ENCODE results near the gene ENO1.

Gene ENO1

DNA sequence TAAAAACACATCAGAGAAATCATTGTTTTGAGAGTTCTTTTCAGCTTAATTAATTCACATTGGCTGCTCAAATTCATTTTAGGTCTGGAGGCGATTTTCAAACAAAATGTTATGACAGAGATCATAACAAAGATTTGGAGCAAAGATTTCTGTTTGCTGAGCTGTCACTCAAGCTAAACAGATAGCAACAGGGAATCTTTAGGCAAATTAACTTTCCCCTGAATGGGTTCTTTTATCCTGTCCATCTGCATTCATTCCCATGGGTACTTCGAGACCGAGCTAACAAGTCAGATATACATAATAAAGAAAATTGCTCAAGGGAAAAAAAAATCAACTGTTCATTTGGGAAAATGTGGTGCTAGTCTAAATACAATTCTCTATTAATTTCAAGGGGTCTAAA, 37.0 kb upstream of the ENO1 start:
- H3K4me1 ChIP-seq, result no peaks in the 10 kb centered on the region
- H3K36me3 ChIP-seq, result no peaks in the 10 kb centered on the region
- H3K4me3 ChIP-seq (ENCODE audit: low read depth, low read length), result no peak overlapping the region
- TF ChIP-seq, protein P1, sequence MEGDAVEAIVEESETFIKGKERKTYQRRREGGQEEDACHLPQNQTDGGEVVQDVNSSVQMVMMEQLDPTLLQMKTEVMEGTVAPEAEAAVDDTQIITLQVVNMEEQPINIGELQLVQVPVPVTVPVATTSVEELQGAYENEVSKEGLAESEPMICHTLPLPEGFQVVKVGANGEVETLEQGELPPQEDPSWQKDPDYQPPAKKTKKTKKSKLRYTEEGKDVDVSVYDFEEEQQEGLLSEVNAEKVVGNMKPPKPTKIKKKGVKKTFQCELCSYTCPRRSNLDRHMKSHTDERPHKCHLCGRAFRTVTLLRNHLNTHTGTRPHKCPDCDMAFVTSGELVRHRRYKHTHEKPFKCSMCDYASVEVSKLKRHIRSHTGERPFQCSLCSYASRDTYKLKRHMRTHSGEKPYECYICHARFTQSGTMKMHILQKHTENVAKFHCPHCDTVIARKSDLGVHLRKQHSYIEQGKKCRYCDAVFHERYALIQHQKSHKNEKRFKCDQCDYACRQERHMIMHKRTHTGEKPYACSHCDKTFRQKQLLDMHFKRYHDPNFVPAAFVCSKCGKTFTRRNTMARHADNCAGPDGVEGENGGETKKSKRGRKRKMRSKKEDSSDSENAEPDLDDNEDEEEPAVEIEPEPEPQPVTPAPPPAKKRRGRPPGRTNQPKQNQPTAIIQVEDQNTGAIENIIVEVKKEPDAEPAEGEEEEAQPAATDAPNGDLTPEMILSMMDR (IDR thresholded peaks at IDR 0.05; ENCODE audit: low read depth, low read length), result no peak
- no peaks in the 10 kb centered on the region for H3K9me3 ChIP-seq
- DNase-seq, result no peak
- H3K27me3 ChIP-seq, result no peaks in the 10 kb centered on the region

DNA sequence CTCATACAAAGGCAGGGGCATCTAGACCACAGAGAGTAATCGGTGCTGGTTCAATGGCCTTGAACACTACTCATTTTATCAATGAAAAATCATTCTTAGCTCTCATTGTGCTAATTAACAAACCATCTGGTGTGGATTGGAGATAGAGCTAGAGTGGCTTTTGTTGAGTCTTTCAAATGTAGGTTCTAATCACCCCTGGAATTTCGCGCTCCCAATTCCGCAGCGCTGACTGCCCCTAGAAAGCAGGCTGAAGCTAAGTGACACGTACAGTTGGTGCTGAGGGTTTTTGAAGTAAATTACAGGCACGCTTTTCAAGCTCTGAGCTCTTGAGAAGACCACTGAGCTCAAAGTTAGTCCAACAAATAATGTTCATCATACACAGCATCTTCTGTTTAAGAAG, 36.0 kb upstream of the ENO1 start:
- Histone ChIP-seq H3K9me3 (no peaks in the 10 kb centered on the region), H3K27me3 (no peaks in the 10 kb centered on the region), H3K36me3 (no peaks in the 10 kb centered on the region), H3K4me3 (ENCODE audit: low read depth, low read length) (no peak overlapping the region), H3K4me1 (no peaks in the 10 kb centered on the region)
- TF ChIP-seq, protein P1 (IDR thresholded peaks at IDR 0.05; ENCODE audit: low read depth, low read length), result no peak
- no peak for DNase-seq

DNA sequence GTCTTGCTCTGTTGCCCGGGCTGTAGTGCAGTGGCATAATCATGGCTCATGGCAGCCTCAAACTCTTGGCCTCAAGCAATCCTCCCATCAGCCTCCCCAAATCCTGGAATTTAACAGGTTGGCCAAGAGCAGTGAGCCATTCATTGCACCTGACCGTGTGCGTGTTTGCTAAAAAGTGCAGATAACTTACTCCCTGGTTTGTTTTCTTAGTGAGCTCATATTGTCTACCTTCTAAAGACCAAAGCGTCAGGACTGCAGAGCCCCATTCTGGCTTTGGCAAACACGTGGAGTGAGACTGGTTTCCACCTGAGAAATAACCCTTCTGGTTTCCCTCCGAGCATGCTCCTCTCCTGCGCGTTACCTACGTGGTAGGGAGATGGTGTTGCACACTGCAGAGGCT, 35.0 kb upstream of the ENO1 start:
- no peaks in the 10 kb centered on the region for H3K4me1 ChIP-seq
- H3K27me3 ChIP-seq, result no peaks in the 10 kb centered on the region
- H3K9me3 ChIP-seq, result no peaks in the 10 kb centered on the region
- H3K4me3 ChIP-seq (ENCODE audit: low read depth, low read length), result no peak overlapping the region
- TF ChIP-seq, protein P1 (IDR thresholded peaks at IDR 0.05; ENCODE audit: low read depth, low read length), result no peak
- DNase-seq, result no peak
- no peaks in the 10 kb centered on the region for H3K36me3 ChIP-seq

DNA sequence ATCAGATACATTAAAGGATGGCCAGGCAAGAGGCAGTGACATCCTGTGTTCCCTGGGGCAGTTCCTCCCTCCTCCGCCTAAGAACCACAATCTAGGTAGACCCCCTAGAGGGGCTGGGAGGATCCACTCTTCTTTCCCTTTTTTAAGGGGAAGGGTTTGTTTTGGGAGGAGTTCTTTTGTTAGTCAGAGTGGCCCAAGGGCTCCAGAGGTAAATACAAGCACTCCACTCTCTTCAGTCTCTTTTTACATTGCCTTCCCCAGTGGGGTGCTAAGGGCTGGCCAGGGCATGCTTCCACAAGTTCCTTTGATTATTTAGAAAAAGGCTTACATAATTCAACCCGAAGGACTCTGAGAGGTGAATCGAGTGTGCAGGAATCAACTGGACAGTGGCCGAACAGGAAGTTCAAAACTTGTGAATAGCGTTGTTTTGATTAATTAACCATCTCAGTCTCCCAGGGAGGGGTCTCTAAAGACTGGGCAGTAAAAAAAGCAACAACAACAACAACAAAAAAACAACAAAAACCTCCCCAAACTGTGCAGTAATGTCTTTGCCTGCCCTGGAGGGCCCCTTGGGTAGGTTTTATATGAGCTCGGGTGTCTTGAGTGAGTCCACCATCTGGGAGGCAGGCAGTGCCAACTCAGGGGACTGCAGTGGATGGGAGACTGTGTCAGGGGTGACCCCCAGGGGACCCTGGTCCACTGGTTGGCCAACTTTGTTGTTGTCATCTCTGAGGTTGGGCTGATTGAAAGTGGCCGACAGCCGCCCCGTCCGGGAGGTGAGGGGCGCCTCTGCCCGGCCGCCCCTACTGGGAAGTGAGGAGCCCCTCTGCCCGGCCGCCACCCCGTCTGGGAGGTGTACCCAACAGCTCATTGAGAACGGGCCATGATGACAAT, 33.2 kb upstream of the ENO1 start:
- no peak for DNase-seq
- TF ChIP-seq, protein P1 (IDR thresholded peaks at IDR 0.05; ENCODE audit: low read depth, low read length), result no peak
- H3K4me1 ChIP-seq, result no peaks in the 10 kb centered on the region
- H3K4me3 ChIP-seq (ENCODE audit: low read depth, low read length), result no peak overlapping the region
- H3K27me3 ChIP-seq, result no peaks in the 10 kb centered on the region
- H3K9me3 ChIP-seq, result no peaks in the 10 kb centered on the region
- no peaks in the 10 kb centered on the region for H3K36me3 ChIP-seq

DNA sequence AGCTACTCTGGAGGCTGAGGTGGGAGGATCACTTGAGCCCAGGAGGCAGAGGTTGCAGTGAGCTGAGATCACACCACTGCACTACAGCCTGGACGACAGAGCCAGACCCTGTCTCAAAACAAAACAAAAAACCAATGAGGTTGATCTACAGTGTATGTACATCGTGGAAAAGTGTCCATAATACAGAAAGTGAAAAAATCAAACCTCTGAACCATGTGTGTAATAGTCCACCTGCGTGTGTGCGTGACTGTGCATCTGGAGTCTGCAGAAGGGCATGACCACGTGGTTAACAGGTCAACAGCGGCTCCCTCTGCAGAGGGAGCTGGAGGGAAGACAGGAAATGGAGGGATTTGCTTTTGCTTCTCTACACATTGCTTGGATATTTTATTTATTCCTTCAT, 32.4 kb upstream of the ENO1 start:
- H3K36me3 ChIP-seq, result no peaks in the 10 kb centered on the region
- H3K4me3 ChIP-seq (ENCODE audit: low read depth, low read length), result no peak overlapping the region
- H3K27me3 ChIP-seq, result no peaks in the 10 kb centered on the region
- H3K4me1 ChIP-seq, result no peaks in the 10 kb centered on the region
- H3K9me3 ChIP-seq, result no peaks in the 10 kb centered on the region
- no peak for DNase-seq
- TF ChIP-seq, protein P1 (IDR thresholded peaks at IDR 0.05; ENCODE audit: low read depth, low read length), result no peak

DNA sequence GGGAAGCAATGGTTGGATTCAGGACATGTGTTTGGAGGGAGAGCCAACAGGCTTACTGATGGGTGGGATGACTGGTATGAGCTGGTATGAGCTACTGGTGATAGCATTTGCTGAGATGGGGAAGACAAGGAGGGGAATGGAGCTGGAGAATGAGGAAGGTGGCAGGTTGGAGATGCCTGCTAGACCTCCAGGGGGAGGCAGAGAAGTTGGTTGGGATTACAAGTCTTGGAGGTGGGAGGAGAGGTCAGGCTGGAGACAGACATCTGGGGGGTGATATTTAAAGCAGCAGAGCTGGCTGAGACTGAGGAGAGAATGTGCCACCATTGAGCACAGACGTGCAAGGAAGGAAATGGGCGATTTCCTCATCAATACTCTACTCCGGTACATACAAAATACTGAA, 31.8 kb upstream of the ENO1 start:
- Histone ChIP-seq H3K4me3 (ENCODE audit: low read depth, low read length) (no peak overlapping the region), H3K27me3 (no peaks in the 10 kb centered on the region), H3K9me3 (no peaks in the 10 kb centered on the region), H3K4me1 (no peaks in the 10 kb centered on the region), H3K36me3 (no peaks in the 10 kb centered on the region)
- TF ChIP-seq, protein P1 (IDR thresholded peaks at IDR 0.05; ENCODE audit: low read depth, low read length), result no peak
- DNase-seq, result no peak
